BLaER1 (cell line): ENCODE results near the gene MSI2.

Source experiments
- H3K27ac ChIP-seq: shearing (Covaris generic); formaldehyde crosslinking; 2 replicates; pipeline ENCODE4 v1.8.1; 2022
- H3K27me3 ChIP-seq: shearing (Covaris generic); formaldehyde crosslinking; 2 replicates; pipeline ENCODE4 v1.8.1; 2022
- H3K36me3 ChIP-seq: shearing (Covaris generic); formaldehyde crosslinking; 2 replicates; pipeline ENCODE4 v1.8.1; 2022
- H3K4me1 ChIP-seq: shearing (Covaris generic); formaldehyde crosslinking; 2 replicates; pipeline ENCODE4 v1.8.1; 2022
- H3K4me2 ChIP-seq: shearing (Covaris generic); formaldehyde crosslinking; 2 replicates; pipeline ENCODE4 v1.8.1; 2022
- H3K4me3 ChIP-seq: shearing (Covaris generic); formaldehyde crosslinking; 2 replicates; pipeline ENCODE4 v1.8.1; 2022
- H3K9ac ChIP-seq: shearing (Covaris generic); formaldehyde crosslinking; 2 replicates; pipeline ENCODE4 v1.8.1; 2022
- H3K9me3 ChIP-seq: shearing (Covaris generic); formaldehyde crosslinking; 2 replicates; pipeline ENCODE4 v1.8.1; 2022
- H4K20me1 ChIP-seq: shearing (Covaris generic); formaldehyde crosslinking; 2 replicates; pipeline ENCODE4 v1.8.1; 2022
- Cebpa-rat ChIP-seq: shearing (Covaris generic); IDR thresholded peaks from 2 replicates; pipeline ENCODE4 v1.8.1; 2022

MSI2 gene

GRCh38 chr17:57324060-57324459 is 67.7 kb downstream of the MSI2 start:
- Histone ChIP-seq H3K9me3 (no peaks in the 10 kb centered on the region), H3K36me3 (peaks cover 100% of the 10 kb centered on the region), H3K4me2 (no peak overlapping the region), H3K9ac (no peak overlapping the region), H3K4me3 (no peak overlapping the region), H4K20me1 (peaks cover 100% of the 10 kb centered on the region), H3K27ac (no peak overlapping the region), H3K4me1 (peaks cover 16% of the 10 kb centered on the region; the same call in 1 of the 2 replicates), H3K27me3 (no peaks in the 10 kb centered on the region)
- TF ChIP-seq Cebpa-rat = no peak

- Histone ChIP-seq H3K9ac (no peak overlapping the region), H3K36me3 (peaks cover 100% of the 10 kb centered on the region), H3K4me3 (no peak overlapping the region), H3K4me2 (no peak overlapping the region), H3K27ac (no peak overlapping the region), H3K27me3 (no peaks in the 10 kb centered on the region), H3K4me1 (peaks cover 13% of the 10 kb centered on the region; the same call in 1 of the 2 replicates), H3K9me3 (no peaks in the 10 kb centered on the region), H4K20me1 (peaks cover 100% of the 10 kb centered on the region)
- no peak for TF ChIP-seq Cebpa-rat
These were observed 68.3 kb downstream of the MSI2 start for GRCh38 chr17:57324631-57325030.

DNA sequence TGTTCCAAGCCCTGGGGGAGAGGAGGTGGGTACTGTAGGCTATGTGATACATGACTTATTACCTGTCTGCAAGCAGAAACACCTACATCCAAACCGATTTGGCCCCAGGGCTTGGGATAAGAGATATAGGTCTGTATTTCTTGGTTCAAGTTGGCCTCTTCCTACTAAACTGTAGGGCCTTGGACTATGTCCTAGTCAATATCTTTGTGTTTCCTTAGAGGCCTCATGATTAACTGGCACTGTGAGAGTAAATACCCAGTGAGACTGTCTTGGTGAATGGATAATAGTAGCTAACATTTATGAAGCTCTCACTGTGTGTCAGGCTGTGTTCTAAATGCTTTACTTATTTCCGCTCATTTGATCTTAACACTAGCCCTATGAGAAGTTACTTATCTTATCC is 70.0 kb downstream of the MSI2 start:
- Histone ChIP-seq H3K27ac (no peak overlapping the region), H3K4me2 (no peak overlapping the region), H3K9me3 (no peaks in the 10 kb centered on the region), H3K27me3 (no peaks in the 10 kb centered on the region), H3K4me3 (no peak overlapping the region), H4K20me1 (peaks cover 100% of the 10 kb centered on the region), H3K9ac (no peak overlapping the region), H3K4me1 (peaks cover 6% of the 10 kb centered on the region; the same call in 1 of the 2 replicates), H3K36me3 (peaks cover 100% of the 10 kb centered on the region)
- no peak for TF ChIP-seq Cebpa-rat

DNA sequence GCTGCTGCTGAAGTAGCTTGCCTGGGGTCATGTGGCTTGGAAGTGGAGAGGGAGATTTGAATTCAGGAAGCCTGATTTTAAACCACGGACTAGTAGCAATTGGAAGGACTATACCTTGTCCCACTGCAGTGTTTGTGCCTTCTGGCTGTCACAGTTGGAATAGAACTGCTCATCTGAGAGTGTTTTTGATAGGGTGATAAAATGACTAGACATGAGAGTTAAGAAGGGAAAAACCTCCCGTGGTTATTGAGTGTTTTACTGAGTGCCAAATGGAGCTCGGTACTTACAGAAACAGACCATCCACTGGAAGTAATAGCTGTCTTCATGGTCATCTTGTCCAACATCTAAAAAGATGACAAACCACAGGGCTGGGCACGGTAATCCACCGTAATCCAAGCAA is 70.4 kb downstream of the MSI2 start:
- H3K9ac ChIP-seq = no peak overlapping the region
- peaks cover 100% of the 10 kb centered on the region for H3K36me3 ChIP-seq
- no peaks in the 10 kb centered on the region for H3K27me3 ChIP-seq
- H3K27ac ChIP-seq = no peak overlapping the region
- no peaks in the 10 kb centered on the region for H3K9me3 ChIP-seq
- TF ChIP-seq Cebpa-rat = no peak
- H3K4me1 ChIP-seq = peaks cover 6% of the 10 kb centered on the region; the same call in 1 of the 2 replicates
- H3K4me3 ChIP-seq = no peak overlapping the region
- peaks cover 100% of the 10 kb centered on the region for H4K20me1 ChIP-seq
- H3K4me2 ChIP-seq = no peak overlapping the region

DNA sequence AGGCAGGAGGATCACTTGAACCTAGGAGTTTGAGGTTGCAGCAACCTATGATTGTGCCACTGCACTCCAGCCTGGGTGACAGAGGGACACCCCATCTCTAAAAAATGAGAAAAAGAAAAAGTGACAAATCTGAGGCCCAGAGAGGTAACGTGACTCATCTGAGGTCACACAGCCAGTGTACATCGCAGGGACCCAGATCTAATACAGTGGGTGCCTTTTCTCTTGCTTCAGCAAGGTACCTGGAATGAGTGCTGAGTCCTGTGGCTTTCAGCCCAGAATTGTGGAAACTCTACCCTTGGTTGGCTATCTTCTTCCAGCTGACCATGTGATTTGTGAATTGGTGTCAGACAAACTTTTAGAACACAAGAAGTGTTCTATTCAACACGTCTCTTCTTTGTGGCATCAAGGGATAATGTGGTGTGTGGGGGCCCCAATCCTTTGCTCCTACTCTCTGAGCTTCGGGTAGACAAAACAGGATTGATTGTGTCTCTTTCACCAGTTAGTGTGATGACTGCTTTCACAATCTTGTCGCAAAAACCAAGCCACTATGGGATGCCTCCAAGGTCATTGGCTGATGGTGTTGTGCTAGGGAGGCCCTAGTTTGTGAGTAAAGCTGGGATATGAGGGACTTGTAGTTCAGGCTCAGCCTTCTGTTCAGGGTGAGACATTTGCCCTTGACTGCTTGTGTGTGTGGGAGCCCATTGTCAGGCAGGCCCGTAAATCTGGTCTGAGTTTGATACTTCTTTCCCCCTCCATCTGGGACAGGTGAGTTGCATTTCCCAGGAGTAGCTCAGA is 71.0 kb downstream of the MSI2 start:
- Histone ChIP-seq H3K27ac (no peak overlapping the region), H3K4me2 (no peak overlapping the region), H4K20me1 (peaks cover 100% of the 10 kb centered on the region), H3K36me3 (peaks cover 100% of the 10 kb centered on the region), H3K9me3 (no peaks in the 10 kb centered on the region), H3K9ac (no peak overlapping the region), H3K4me3 (no peak overlapping the region), H3K27me3 (no peaks in the 10 kb centered on the region), H3K4me1 (peaks cover 6% of the 10 kb centered on the region; the same call in 1 of the 2 replicates)
- TF ChIP-seq Cebpa-rat = no peak

GRCh38 chr17:57328109-57328882 is 72.0 kb downstream of the MSI2 start:
- Histone ChIP-seq H3K27ac (no peak overlapping the region), H3K9me3 (no peaks in the 10 kb centered on the region), H3K4me1 (peaks cover 6% of the 10 kb centered on the region; the same call in 1 of the 2 replicates), H3K4me3 (no peak overlapping the region), H4K20me1 (peaks cover 100% of the 10 kb centered on the region), H3K9ac (no peak overlapping the region), H3K4me2 (no peak overlapping the region), H3K27me3 (no peaks in the 10 kb centered on the region), H3K36me3 (peaks cover 100% of the 10 kb centered on the region)
- no peak for TF ChIP-seq Cebpa-rat

GRCh38 chr17:57329380-57330214 is 73.3 kb downstream of the MSI2 start:
- Histone ChIP-seq H3K27ac (no peak overlapping the region; the same call in 1 of the 2 replicates), H3K4me2 (no peak overlapping the region), H3K4me1 (peaks cover 6% of the 10 kb centered on the region; the same call in 1 of the 2 replicates), H3K36me3 (peaks cover 100% of the 10 kb centered on the region), H3K9me3 (no peaks in the 10 kb centered on the region), H3K9ac (no peak overlapping the region), H3K4me3 (no peak overlapping the region), H3K27me3 (no peaks in the 10 kb centered on the region), H4K20me1 (peaks cover 100% of the 10 kb centered on the region)
- no peak for TF ChIP-seq Cebpa-rat

DNA sequence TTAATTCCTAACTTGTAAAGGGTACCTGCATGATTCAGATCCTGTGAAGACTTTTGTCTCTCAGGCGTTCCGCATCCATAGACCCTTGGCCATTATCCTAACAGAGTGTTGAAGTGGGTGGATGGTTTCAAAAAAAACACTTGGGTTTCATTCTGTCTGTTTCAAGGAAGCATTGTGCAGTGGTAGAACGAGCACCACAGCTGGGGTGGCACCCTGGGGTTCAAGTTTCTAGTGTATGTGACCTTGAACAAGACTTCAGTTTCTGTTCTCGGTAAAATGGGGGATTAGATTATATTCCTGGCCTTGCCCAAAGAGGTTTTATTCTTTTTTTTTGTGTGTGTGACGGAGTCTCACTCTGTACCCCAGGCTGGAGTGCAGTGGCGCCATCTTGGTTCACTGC is 74.3 kb downstream of the MSI2 start:
- Histone ChIP-seq H3K27ac (no peak overlapping the region), H3K36me3 (peaks cover 98% of the 10 kb centered on the region), H3K4me2 (no peak overlapping the region), H3K27me3 (no peaks in the 10 kb centered on the region), H3K4me1 (peaks cover 8% of the 10 kb centered on the region), H4K20me1 (peaks cover 100% of the 10 kb centered on the region), H3K4me3 (no peak overlapping the region), H3K9me3 (no peaks in the 10 kb centered on the region), H3K9ac (no peak overlapping the region)
- TF ChIP-seq Cebpa-rat = no peak

DNA sequence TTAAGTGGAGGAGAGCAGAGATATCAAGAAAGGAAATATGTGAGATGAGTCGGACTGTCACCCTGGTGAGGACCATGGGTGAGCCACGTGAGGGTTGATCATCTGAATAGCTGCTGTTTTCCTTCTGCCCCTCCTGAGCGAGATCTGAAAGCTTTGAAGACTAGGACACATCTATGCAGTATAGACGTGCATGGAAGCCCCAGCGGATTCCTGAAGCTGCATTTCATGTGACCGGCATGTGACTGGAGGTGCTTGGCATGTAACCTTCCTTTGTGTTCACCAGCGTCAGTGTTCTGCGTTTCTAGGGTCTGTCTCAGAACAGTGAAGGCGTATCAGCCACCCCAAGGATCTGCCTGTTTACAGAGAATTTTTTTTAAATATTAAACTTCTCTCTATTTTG is 75.1 kb downstream of the MSI2 start:
- no peak for TF ChIP-seq Cebpa-rat
- H3K4me2 ChIP-seq = no peak overlapping the region
- peaks cover 98% of the 10 kb centered on the region for H3K36me3 ChIP-seq
- H3K9ac ChIP-seq = no peak overlapping the region
- H3K9me3 ChIP-seq = no peaks in the 10 kb centered on the region
- no peak overlapping the region for H3K4me3 ChIP-seq
- no peaks in the 10 kb centered on the region for H3K27me3 ChIP-seq
- H3K4me1 ChIP-seq = peaks cover 14% of the 10 kb centered on the region
- no peak overlapping the region for H3K27ac ChIP-seq
- H4K20me1 ChIP-seq = peaks cover 100% of the 10 kb centered on the region
